BE2C (cell line): Measurements from ENCODE around the gene TREX2.
"Not testable (repeated sequence)": the region's sequence is repeated elsewhere in the genome, so short reads cannot be mapped to it uniquely, and the experiment has no call there.

ENCODE experiments used
- DNase-seq: peaks from one replicate; pipeline ENCODE4 v3.0.0-alpha.2; 2020
- H3K27me3 ChIP-seq: fragments of 250-450 bp; sonication (Bioruptor Pico); 2 replicates; pipeline ENCODE4 v1.5.1; 2020; ENCODE audit warnings: mild to moderate bottlenecking
- H3K36me3 ChIP-seq: fragments of 250-450 bp; sonication (Bioruptor Pico); 2 replicates; pipeline ENCODE4 v1.5.1; 2020; ENCODE audit warnings: mild to moderate bottlenecking
- H3K4me1 ChIP-seq: fragments of 250-450 bp; sonication (Bioruptor Pico); 2 replicates; pipeline ENCODE4 v1.5.1; 2020
- H3K4me3 ChIP-seq: 2 replicates; pipeline ENCODE4 v1.5.1; 2011; ENCODE audit warnings: low read depth, low read length
- H3K9me3 ChIP-seq: fragments of 250-450 bp; sonication (Bioruptor Pico); 2 replicates; pipeline ENCODE4 v1.5.1; 2020
- CTCF ChIP-seq: IDR thresholded peaks from 2 replicates; pipeline ENCODE4 v1.5.1; 2012; ENCODE audit warnings: mild to moderate bottlenecking, low read depth, low read length

Gene TREX2

GRCh38 chrX:153407736-153408135, 38.1 kb downstream of the TREX2 start:
- H3K4me1 ChIP-seq: no peaks in the 10 kb centered on the region
- no peak for TF ChIP-seq CTCF
- no peak for DNase-seq
- peaks cover 8% of the 10 kb centered on the region for H3K27me3 ChIP-seq
- no peak overlapping the region for H3K4me3 ChIP-seq
- no peaks in the 10 kb centered on the region for H3K9me3 ChIP-seq
- no peaks in the 10 kb centered on the region for H3K36me3 ChIP-seq

GRCh38 chrX:153406903-153407302, 39.0 kb downstream of the TREX2 start:
- Histone ChIP-seq H3K9me3 (no peaks in the 10 kb centered on the region), H3K27me3 (peaks cover 7% of the 10 kb centered on the region; the same call in 1 of the 2 replicates), H3K4me1 (no peaks in the 10 kb centered on the region), H3K4me3 (no peak overlapping the region), H3K36me3 (no peaks in the 10 kb centered on the region)
- TF ChIP-seq CTCF: no peak
- no peak for DNase-seq

- no peak overlapping the region for H3K4me3 ChIP-seq
- DNase-seq: no peak
- no peak for TF ChIP-seq CTCF
- no peaks in the 10 kb centered on the region; the same call in 1 of the 2 replicates for H3K27me3 ChIP-seq
- no peaks in the 10 kb centered on the region for H3K9me3 ChIP-seq
- H3K36me3 ChIP-seq: no peaks in the 10 kb centered on the region
- H3K4me1 ChIP-seq: no peaks in the 10 kb centered on the region
Measured at GRCh38 chrX:153406011-153406410, 39.8 kb downstream of the TREX2 start.

GRCh38 chrX:153405426-153405825, 40.4 kb downstream of the TREX2 start:
- no peaks in the 10 kb centered on the region for H3K4me1 ChIP-seq
- no peak overlapping the region for H3K4me3 ChIP-seq
- no peaks in the 10 kb centered on the region for H3K36me3 ChIP-seq
- H3K9me3 ChIP-seq: no peaks in the 10 kb centered on the region
- H3K27me3 ChIP-seq: no peaks in the 10 kb centered on the region; the same call in 1 of the 2 replicates
- no peak for DNase-seq
- no peak for TF ChIP-seq CTCF

GRCh38 chrX:153404333-153404732, 41.5 kb downstream of the TREX2 start:
- H3K4me1 ChIP-seq, H3K4me3 ChIP-seq, H3K27me3 ChIP-seq, H3K36me3 ChIP-seq, DNase-seq, H3K9me3 ChIP-seq: not testable (repeated sequence)

GRCh38 chrX:153401133-153401764, 44.6 kb downstream of the TREX2 start, which contains the start of gene PNMA6E:
Gene PNMA6E (minus strand): TSS chrX:153401350. CDS start chrX:153398849, 2,501 bp downstream.
- no peaks in the 10 kb centered on the region for H3K36me3 ChIP-seq
- H3K4me1 ChIP-seq: no peaks in the 10 kb centered on the region
- no peaks in the 10 kb centered on the region for H3K9me3 ChIP-seq
- no peaks in the 10 kb centered on the region; the same call in 1 of the 2 replicates for H3K27me3 ChIP-seq
- no peak within 1 kb of the TSS for H3K4me3 ChIP-seq
- TF ChIP-seq CTCF: no peak
- no peak for DNase-seq
